ENCODE measurements around the gene GALK1.

GALK1 gene

DNA sequence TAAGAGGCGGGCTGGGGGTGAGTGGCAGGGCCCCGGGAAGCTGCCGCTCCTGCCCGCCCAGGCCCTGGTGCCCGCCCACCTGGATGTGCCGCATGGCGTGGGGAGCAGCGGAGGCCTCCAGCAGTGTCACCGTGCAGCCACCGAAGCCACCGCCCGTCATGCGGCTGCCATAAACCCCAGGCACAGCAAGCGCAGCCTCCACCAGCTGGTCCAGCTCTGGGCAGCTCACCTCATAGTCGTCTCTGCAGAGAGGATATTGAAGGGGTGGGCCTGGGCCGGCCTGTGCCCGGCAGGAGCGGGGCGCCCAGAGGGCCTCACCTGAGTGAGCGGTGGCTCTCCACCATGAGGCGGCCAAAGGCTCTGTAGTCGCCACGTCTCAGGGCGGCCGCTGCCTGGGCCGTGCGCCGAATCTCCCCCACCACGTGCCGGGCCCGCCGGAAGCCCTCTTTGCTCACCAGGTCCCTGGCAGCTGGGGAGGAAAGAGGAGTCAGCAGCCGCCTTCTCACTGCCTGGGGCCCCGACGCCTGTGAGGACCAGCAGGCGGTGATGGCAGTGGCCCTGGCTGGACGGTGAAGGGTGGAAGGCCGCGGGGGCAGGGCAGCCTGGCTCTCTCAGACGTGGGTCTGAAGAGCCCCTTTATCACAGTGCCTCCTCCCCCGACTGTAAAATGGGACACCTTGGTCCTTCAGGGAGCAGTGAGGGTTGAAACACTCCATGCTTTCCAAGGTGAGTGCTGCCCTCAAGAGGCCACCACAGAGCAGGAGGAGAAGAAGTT is 6.7 kb downstream of the GALK1 start:
- in situ Hi-C loops (cut with HindIII; ENCODE audit: low pct_ligation_motif_present, low sequenced_read_pairs), result no loop called here
- TF ChIP-seq, protein P1, sequence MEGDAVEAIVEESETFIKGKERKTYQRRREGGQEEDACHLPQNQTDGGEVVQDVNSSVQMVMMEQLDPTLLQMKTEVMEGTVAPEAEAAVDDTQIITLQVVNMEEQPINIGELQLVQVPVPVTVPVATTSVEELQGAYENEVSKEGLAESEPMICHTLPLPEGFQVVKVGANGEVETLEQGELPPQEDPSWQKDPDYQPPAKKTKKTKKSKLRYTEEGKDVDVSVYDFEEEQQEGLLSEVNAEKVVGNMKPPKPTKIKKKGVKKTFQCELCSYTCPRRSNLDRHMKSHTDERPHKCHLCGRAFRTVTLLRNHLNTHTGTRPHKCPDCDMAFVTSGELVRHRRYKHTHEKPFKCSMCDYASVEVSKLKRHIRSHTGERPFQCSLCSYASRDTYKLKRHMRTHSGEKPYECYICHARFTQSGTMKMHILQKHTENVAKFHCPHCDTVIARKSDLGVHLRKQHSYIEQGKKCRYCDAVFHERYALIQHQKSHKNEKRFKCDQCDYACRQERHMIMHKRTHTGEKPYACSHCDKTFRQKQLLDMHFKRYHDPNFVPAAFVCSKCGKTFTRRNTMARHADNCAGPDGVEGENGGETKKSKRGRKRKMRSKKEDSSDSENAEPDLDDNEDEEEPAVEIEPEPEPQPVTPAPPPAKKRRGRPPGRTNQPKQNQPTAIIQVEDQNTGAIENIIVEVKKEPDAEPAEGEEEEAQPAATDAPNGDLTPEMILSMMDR (IDR thresholded peaks at IDR 0.05; ENCODE audit: low read depth, low read length, missing control alignments), result peak; percentile 67
- H3K27ac ChIP-seq, result no peak overlapping the region
- H3K4me3 ChIP-seq (ENCODE audit: low read depth, low read length), result no peak overlapping the region
- H3K36me3 ChIP-seq (replicated peaks), result no peaks in the 10 kb centered on the region
- no peaks in the 10 kb centered on the region for H3K27me3 ChIP-seq (replicated peaks)
- no peak for DNase-seq

DNA sequence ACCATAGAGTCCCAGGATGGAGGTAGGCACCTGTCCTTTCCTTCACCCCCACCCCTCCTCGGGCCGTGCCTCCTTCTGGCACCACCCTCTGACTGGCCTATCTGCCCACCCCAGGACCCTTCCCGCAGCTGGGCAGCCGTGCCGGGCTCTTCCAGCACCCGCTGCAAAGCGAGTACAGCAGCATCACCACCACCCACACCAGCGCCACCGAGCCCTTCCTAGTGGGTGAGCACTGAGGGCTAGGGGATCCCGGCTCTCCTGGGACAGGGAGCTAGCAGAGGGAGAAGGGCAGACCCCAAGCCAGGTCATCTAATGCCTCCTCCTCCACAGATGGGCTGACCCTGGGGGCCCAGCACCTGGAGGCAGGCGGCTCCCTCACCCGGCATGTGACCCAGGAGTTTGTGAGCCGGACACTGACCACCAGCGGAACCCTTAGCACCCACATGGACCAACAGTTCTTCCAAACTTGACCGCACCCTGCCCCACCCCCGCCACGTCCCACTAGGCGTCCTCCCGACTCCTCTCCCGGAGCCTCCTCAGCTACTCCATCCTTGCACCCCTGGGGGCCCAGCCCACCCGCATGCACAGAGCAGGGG is 7.8 kb downstream of the GALK1 start:
- Histone ChIP-seq H3K4me3 (ENCODE audit: low read depth, low read length) (no peak overlapping the region), H3K27ac (no peak overlapping the region), H3K36me3 (replicated peaks) (no peaks in the 10 kb centered on the region), H3K27me3 (replicated peaks) (no peaks in the 10 kb centered on the region)
- TF ChIP-seq, protein P1 (IDR thresholded peaks at IDR 0.05; ENCODE audit: low read depth, low read length, missing control alignments), result no peak
- no peak for DNase-seq
- in situ Hi-C loops (cut with HindIII; ENCODE audit: low pct_ligation_motif_present, low sequenced_read_pairs), result no loop called here

DNA sequence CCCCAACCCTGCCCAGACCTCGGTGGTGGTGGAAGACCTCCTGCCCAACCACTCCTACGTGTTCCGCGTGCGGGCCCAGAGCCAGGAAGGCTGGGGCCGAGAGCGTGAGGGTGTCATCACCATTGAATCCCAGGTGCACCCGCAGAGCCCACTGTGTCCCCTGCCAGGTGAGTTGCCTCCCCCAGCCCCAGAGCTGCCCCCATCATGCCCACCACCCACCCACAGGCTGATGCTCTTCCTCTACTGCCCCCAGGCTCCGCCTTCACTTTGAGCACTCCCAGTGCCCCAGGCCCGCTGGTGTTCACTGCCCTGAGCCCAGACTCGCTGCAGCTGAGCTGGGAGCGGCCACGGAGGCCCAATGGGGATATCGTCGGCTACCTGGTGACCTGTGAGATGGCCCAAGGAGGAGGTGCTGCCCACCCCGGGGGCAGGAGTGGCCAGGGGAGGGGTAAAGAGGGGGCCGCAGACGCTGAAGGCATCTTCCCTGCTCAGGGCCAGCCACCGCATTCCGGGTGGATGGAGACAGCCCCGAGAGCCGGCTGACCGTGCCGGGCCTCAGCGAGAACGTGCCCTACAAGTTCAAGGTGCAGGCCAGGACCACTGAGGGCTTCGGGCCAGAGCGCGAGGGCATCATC is 8.4 kb downstream of the GALK1 start:
- Histone ChIP-seq H3K4me3 (ENCODE audit: low read depth, low read length) (no peak overlapping the region), H3K27me3 (replicated peaks) (no peaks in the 10 kb centered on the region), H3K36me3 (replicated peaks) (no peaks in the 10 kb centered on the region), H3K27ac (no peak overlapping the region)
- DNase-seq, result no peak
- TF ChIP-seq, protein P1 (IDR thresholded peaks at IDR 0.05; ENCODE audit: low read depth, low read length, missing control alignments), result no peak
- in situ Hi-C loops (cut with HindIII; ENCODE audit: low pct_ligation_motif_present, low sequenced_read_pairs), result no loop called here

DNA sequence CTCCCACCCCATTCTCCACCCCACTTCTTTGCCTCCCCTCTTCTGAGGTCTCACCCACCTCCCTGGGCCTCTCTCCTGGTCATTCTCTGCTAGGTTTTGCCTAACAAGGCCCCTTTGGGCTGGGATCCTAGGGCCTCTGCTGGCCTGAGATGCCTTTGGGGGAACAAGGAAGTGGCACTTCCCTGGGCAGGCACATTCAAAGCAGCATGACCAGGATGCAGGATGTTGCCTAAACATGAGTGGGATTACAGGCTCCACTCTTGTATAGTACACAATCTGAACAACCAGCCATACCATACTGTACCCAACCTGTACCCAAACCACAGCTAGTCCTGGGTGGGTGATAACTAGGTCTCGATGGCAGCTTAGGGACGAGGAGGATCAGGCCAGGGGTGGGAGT is 9.0 kb downstream of the GALK1 start:
- DNase-seq, result no peak
- Histone ChIP-seq H3K27ac (no peak overlapping the region), H3K4me3 (ENCODE audit: low read depth, low read length) (no peak overlapping the region), H3K36me3 (replicated peaks) (no peaks in the 10 kb centered on the region), H3K27me3 (replicated peaks) (no peaks in the 10 kb centered on the region)
- TF ChIP-seq, protein P1 (IDR thresholded peaks at IDR 0.05; ENCODE audit: low read depth, low read length, missing control alignments), result no peak
- in situ Hi-C loops (cut with HindIII; ENCODE audit: low pct_ligation_motif_present, low sequenced_read_pairs), result no loop called here

DNA sequence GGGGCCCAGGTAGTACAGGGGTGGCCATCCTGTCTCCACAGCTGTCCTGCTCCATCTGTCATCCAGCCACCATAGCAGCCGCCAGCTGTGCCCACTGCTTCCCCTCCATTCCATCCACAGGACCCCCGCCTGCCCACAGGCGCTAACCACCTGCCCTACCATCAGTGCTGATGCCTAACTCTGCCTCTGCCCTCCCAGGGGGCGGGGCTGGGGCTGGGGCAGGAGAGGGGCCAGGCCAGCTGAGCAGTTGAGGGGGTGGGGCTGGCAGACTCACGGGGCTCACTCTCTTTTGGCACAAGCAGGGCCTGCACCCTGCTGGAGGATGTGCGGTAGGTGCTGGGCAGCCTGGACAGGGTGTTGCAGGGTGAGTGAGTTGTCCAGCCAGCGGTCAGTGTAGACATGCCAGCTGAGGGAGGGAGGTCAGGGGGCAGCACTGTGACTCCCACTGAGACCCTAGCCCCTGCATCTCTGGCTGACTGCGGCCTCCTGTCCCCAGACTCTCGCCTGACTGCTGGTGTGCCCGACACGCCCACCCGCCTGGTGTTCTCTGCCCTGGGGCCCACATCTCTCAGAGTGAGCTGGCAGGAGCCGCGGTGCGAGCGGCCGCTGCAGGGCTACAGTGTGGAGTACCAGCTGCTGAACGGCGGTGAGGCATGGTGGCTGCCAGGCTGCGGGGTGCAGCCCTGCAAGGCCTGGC is 9.6 kb downstream of the GALK1 start:
- no peak overlapping the region for H3K27ac ChIP-seq
- no peak for DNase-seq
- H3K27me3 ChIP-seq (replicated peaks), result no peaks in the 10 kb centered on the region
- TF ChIP-seq, protein P1 (IDR thresholded peaks at IDR 0.05; ENCODE audit: low read depth, low read length, missing control alignments), result no peak
- H3K36me3 ChIP-seq (replicated peaks), result no peaks in the 10 kb centered on the region
- H3K4me3 ChIP-seq (ENCODE audit: low read depth, low read length), result no peak overlapping the region
- in situ Hi-C loops (cut with HindIII; ENCODE audit: low pct_ligation_motif_present, low sequenced_read_pairs), result no loop called here
